NOMO-1 (cell line): ENCODE measurements around the gene CACNG7.

Experiments
- DNase-seq, 2 experiments: peaks; one replicate each; lab custom pipeline; 2025; ENCODE audit not compliant: unreplicated experiment in 2 of 2; lab: John Stamatoyannopoulos, UW

CACNG7 gene

DNA sequence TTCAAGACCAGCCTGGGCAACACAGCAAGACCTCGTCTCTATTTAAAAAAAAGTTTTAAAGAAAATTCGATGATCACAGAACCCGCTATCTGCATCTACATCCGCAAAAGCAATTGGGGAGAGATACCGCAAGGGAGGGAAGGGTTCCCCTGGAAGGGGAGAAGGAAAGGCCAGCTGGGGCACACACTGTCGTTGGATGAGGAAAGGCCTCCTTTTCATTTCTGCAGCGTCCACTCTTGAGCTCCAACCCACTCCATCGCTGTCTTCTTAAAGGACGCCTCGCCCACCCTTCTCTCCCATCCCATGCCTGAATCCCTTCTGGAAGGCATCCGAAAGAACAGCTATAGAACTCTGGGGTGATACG, 30.3 kb upstream of the CACNG7 start:
- no peak for DNase-seq

DNA sequence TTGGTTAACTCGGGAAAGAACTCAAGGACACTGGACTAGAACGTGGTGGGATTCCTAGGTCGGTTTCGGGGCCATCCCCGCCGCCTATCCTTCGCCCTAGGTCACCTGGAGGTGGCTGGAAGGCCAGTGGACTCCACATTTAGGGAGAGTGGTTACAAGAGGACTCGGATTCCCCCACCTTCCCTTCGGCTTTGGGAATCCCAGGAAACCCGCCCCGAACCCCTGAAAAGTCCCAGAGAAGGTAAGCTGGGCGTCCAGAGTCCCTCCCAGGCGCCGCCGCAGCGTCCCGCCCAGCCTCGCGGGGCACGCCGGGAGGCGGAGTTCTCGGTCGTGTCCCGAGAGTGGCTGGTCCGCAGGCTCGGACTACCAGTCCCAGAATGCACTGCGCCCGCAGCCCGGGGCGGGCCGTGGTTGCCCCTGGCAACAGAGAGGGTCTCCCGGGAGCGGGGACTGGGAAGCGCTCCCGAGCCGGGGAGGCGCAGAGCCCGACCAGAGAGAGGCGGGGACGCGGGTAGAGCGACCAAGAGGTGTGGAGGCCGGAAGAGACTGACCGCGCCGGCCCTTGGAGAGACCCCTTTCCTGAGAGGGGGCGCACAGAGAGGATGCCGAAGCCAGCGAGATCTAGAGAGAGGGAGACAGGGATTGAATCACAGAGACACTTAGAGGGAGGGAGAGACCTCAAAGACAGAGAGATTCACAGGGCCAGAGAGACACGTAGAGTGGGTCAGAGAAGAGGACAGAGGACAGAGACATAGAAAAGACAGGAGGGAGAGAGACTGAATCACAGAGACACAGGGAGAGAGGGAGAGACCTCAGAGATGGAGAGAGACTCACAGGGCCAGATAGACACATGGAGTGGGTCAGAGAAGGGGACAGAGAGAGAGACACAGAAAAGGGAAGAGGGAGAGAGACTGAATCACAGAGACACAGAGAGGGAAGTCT, 29.7 kb upstream of the CACNG7 start:
- DNase-seq: peak; percentile 57 to 59

DNA sequence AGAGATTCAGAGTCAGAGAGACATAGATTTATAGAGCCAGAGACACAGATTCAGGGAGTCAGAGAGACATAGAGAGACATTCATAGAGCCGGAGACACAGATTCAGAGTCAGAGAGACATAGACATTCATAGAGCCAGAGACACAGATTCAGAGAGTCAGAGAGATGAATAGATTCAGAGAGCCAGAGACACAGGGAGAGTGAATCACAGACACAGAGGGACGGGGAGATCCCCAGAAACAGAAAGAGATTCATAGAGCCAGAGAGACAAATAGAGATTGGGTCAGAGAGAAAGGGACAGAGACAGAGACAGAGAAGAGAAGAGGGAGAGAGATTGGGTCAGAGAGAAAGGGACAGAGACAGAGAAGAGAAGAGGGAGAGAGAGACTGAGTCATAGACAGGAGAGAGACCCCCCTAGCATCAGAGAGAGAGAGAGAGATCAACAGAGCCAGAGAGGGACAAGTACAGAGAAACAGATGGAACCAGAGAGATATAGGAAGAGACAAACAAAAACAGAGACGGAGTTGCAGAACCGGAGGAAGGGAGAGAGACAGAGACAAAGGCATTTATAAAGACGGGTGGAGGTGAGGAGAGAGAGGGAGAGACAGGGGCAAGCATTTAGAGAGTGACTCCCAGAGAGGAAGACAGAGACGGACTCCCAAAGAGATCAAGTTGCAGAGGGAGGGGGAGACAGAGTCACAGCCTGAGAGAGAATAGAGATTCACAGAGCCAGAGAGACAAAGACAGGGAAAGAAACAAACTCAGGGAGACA, 28.2 kb upstream of the CACNG7 start:
- no peak for DNase-seq

DNA sequence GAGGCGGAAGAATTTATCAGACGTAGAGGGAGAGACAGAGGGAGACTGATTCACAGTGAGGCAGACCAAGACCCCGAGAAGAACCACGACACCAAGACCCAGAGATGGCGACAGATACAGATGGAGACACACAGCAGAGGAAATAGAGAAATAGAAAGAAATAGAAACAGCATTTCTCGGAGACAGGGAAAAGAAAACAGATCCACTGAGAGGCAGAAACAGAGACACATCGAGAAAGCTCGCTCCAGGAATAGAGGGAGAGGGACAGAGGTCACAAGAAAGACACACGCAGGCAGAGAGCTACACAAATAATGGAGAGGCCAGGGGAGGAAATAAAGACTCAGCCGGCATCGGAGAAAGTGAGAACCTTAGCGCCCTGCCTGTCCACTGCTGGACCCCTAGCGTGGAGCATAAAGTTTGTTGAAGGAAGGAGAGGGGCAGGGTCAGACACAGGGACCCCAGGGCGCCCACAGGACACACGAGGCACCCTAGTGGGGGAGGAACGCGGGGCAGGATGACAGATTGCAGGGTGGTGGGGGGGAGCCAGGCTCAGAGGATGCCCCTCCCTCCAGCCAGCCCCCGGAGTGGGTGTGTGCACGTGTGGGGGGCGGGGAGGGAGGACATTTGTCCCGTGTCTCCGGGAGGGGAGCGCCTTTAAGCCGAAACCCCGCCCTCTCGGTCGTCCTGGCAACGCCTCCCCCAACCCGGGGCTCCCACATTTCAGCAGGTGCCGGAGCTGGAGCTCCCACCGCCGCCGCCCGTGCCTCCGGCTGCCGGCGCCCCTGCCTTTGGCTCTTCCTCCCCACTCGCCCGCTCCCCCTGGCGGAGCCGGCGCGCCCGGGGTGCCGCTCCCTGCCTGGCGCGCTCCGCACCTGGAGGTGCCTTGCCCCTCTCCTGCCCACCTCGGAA, 27.3 kb upstream of the CACNG7 start, which contains the start of gene PRKCG:
Gene PRKCG (plus strand): TSS at position 716 of the 909 bp plus-strand sequence. CDS start 298 bp downstream, outside the sequence.
- peak; percentile 32 to 37 for DNase-seq

DNA sequence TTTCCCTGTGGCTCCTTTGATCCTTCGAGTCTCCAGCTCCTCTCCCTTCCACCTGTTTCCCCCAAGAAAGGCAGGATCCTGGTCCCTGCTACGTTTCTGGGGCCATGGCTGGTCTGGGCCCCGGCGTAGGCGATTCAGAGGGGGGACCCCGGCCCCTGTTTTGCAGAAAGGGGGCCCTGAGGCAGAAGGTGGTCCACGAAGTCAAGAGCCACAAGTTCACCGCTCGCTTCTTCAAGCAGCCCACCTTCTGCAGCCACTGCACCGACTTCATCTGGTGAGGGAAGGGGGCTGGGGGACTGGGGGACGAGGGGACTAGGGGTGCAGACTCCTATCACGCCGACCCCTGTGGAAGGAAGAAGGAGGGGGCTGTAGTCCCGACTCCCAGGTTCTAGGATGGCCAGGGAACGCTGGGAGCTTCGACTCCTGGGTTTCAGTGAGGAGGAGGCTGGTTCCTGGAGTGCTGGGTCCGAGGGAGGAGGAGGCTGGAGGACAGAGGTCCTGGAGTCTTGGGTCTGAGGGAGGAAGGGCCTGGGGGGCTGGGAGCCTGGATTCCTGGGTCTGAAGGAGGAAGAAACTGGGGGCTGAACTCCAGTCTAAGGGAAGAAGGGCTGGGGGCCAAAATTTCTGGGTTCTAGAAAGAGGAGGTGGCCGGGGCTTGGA, 26.6 kb upstream of the CACNG7 start:
- no peak for DNase-seq

DNA sequence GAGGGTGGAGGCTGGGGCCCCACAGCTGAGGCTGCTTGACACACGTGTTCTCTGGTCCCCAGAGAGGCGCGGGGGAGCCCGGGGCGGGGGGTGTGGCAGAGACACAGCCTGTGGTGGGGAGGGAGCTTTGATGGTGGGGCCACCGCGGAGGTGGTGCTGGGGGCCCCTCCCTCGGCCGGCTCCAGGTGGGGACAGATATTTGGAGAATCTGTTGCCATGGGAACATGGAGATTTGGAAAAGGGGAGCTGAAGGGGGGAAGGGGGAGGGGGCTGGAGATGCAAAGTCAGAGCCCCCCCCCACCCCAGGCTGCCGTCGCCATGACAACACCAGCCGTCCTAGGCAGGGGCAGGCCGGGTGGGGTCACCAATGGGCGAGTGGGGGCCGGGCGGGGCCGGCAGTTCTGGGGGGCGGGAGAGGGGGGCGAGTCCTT, 25.8 kb upstream of the CACNG7 start:
- DNase-seq: no peak

DNA sequence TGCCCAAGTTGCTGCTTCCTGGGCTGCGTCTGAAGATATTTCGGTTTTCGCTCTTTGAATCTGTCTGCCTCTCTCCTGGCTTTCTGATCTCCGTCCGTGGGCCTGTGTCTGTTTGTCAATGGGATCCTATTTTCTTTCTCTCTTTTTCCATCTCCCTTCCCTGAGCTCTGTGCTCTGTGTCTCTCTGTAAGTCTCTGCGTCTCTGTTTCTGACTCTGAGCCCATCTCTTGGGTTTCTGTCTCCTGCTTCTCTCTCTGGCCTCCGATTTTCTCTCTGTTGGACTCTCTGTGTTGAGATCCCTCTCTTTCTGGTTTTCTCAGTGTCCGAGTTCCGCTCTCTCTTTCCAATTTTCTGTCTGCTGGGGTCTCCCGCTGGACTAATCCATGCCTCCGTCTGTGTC, 25.3 kb upstream of the CACNG7 start:
- no peak for DNase-seq

DNA sequence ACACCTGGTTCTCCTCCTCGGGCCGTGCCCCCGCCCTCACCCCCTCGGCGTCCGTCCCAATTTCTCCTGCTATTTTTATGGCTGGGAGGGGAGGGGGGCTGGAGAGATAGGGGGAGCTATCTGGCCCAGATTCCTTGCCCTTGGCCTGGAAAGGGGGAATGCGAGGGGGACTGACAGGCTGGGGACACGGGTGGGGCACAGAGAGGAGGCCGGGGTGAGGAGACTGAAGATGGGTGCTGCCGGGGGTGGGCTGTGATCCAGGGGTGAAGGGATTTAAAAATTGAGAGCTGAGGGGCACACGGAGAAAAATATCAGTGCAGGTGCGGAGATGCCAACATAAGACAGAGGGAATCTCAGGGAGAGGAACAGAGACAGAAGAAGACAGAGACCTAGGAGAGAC, 24.8 kb upstream of the CACNG7 start:
- no peak for DNase-seq

DNA sequence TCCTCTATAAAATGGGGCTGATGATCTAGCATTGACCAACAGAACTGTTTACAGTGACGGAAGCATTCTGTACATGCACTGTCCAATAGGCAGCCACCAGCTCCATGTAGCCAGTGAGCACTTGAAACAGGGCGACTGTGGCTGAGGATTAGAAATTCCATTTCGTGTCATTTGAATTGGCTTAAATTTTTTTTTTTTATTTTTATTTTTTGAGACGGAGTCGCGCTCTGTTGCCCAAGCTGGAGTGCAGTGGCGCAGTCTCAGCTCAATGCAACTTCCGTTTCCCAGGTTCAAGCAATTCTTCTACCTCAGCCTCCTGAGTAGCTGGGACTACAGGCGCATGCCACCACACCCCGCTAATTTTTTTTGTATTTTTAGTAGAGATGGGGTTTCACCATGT, 24.0 kb upstream of the CACNG7 start:
- DNase-seq: no peak

DNA sequence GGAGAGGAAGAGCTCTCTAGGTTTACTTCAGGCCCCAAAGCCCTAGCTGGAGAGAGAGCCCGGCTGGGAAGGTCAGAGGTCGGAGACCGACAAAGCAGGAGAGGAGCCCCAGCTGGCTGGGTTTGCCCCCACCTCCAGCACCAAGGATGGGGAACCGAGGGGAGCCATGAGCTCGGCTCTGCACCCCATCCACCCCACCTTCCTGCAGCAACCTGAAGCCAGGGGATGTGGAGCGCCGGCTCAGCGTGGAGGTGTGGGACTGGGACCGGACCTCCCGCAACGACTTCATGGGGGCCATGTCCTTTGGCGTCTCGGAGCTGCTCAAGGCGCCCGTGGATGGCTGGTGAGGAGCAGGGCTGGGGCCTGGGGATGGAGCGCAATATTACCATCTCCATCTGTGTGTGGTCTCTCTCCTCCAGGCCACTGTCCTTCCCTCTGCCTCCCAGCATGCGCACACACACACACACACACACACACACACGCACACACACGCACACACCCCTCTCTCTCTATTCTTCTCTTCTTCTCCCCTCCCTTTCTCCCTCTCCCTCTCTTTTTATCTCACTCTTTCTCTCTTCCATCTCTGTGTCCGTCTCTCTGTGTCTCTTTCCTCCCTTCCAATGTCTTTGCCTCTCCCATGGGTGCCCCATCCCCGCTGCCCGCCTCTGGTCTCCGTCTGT, 16.6 kb upstream of the CACNG7 start:
- DNase-seq: no peak

DNA sequence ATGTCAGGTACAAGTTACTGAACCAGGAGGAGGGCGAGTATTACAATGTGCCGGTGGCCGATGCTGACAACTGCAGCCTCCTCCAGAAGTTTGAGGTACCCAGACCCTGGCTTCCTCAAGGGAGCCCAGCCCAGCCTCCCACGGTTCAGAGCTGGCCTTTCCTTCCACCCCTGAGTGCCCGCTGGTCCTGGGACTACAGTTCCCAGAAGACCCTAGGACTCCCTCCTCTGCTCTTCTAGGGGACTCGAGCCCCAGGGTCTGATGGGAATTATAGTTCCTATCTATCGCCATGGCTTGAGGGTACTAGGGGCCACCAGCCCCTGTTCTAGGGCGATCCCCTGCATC, 16.1 kb upstream of the CACNG7 start:
- no peak for DNase-seq

DNA sequence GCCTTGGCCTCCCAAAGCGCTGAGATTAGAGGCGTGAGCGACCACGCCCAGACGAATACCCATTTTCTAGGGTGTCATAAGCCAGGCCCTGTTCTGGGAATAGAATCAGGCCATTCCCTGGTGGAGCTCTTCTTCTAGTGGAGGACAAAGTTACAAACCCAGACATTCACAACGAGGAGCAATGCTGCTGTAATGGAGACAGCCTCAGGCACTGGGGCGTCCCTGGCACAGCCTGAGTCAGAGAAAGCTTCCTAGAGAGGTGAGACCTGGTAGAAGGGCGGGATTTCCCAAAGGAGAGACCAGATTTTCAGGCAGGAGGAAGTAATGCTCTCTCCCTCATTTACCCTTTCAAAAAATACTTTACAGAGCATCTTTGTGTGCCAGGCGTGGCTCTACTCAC, 14.4 kb upstream of the CACNG7 start:
- DNase-seq: no peak

DNA sequence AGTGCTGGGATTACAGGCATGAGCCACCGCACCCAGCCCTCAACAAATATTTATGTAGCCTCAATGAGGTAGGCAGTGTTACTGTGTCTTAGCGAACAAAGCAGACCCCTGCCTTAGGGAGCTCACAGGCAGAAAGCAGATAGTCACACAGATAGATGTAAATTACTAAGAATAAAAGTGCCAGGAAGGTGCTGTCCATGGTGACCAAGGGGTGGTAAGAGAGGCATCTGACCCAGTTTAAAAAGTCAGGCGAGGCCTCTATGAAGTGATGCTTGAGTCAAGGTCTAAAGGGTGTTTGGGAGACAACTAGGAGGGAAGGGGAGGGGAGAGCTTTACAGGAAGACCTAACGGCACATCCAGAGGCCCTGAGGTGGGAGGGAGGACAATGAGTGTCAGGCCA, 12.4 kb upstream of the CACNG7 start:
- DNase-seq: no peak

DNA sequence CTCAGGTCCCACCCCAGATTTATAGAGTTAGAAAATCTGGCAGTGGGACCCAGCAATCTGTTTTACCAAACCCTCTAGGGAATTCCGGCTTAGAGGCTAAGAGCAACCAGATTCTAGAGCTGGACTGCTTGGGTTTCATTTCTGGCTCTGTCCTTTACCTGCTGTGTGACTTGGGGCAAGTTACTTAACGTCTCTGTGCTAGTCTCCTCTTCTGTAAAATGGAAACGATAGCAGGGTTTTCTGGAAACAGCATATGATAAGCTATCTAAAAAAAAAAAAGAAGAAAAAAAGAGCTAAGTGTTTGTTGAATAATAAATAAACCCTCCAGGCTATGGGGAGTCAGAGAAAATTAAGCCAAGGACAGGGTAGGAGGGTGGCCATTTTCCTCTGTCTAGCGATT, 11.6 kb upstream of the CACNG7 start:
- DNase-seq: no peak

DNA sequence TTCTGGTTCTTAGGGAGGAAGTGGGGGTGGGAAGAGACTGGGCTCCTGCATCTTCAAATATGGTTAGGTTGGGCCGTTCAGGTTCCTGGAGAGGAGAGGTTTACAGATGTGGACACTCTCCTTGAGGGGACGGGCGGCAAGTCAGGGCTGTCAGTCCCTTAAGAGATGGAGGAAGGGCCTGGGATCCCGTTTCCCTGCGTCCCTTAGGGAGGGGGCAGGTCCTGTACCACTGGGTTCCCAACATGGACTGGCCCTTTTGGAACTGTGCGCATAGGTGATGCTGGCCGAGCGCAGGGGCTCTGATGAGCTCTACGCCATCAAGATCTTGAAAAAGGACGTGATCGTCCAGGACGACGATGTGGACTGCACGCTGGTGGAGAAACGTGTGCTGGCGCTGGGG, 10.9 kb upstream of the CACNG7 start:
- DNase-seq: no peak

DNA sequence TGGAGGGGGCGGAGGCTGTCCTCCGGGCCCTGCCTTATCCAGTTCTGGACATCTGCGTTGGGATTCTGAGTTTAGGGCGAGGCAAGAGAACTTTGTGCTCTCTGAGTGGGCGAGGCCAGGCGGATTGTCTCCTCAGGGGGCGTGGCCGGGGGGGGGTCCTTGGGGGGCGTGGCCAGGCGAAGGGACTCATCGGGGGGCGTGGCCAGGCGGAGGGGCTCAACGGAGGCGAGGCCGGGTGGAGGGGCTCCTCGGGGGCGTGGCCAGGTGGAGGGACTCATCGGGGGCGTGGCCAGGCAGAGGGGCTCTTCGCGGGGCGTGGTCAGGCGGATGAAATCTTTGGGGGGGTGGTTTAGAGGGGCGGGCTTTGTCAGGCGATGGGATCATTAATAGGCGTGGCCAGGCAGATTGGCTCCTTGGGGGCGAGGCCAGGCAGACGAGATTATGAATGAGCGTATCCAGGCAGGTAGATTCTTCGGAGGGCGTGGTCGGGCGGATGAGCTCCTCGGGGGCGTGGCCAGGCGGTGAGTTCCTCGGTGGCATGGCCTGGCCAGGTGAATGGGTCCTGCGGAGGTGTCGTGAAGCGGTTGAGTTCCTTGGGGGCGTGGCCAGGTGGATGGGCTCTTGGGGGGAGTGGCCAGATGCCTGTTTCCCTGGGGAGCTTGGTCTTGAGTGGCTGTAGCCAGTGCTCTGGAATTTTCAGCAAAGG, 10.3 kb upstream of the CACNG7 start:
- no peak for DNase-seq

DNA sequence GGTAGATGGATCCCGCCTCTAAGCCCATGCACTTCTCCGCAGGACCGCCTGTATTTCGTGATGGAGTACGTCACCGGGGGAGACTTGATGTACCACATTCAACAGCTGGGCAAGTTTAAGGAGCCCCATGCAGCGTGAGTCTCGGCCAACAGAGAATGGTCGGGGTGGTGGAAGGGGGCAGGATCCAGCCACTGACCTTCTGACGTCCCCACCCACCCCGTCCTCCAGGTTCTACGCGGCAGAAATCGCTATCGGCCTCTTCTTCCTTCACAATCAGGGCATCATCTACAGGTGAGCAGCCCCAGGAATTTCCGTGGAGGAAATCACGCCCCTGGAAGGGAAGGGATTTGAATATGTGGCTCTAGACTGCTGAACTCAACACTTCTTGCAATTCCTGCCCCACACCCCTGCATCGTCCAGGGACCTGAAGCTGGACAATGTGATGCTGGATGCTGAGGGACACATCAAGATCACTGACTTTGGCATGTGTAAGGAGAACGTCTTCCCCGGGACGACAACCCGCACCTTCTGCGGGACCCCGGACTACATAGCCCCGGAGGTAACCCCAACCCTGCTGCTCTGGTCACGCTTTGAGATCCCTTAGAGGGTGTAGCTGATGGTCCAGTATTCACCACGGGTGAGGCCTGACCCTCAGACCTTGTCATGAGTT, 8.8 kb upstream of the CACNG7 start:
- no peak for DNase-seq

DNA sequence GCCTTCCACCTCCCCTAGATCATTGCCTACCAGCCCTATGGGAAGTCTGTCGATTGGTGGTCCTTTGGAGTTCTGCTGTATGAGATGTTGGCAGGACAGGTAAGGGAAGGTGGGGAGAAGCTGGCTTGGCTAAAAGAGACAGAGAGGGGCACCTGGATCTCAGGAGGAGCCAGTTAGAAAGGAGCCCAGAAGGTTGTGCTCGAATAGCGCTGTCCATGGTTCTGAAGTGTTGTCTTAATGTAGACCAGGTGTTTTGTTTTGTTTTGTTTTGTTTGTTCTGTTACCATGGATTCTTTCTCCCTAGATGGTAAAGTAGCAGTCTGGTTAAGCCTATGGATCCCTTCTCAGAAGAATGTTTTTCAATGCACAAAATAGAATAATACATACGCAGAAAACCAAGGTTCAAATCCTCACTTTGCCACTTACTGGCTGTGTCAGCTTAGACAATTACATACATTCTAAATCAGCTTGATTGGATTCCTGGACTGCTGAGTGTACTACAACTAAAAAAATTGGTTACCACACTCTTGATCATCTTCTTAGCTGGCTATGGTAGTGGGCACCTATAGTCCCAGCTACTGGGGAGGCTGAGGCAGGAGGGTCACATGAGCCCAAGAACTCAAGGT, 5.9 kb upstream of the CACNG7 start:
- DNase-seq: peak in 1 of 2 experiments; percentile 38
